Adrenal gland (tissue), 5 donors: Measurements from ENCODE around the gene CD2.

Experiments
- CTCF ChIP-seq, 6 experiments: fragments of 450-650 bp in 4 of 6; fragments of 200-600 bp in 2 of 6; sonication (generic) in 1 of 6; IDR thresholded peaks; 1 replicate in 5 of 6; 2 replicates in 1 of 6; pipeline versions ENCODE4 v1.5.1 to v1.8.0; 2016 to 2021; ENCODE audit warnings: antibody characterized with exemption in 6 of 6, mild to moderate bottlenecking in 2 of 6, moderate library complexity in 1 of 6
- POLR2A ChIP-seq, 2 donors: fragments of 450-650 bp; IDR thresholded peaks; one replicate each; pipeline ENCODE4 v1.6.1; 2017; ENCODE audit warnings: antibody characterized with exemption in 2 of 2, mild to moderate bottlenecking in 2 of 2, moderate library complexity in 1 of 2
- donor health status: DM: no; HTN: no; CAD: no.

- TF ChIP-seq CTCF (IDR thresholded peaks at IDR 0.05) (no peak), POLR2A (IDR thresholded peaks at IDR 0.05) (no peak)
These were observed 41.2 kb downstream of the CD2 start for GRCh38 chr1:116795482-116795829.
